WTC11 (cell line): ENCODE measurements around the gene TUBB2B.

ENCODE experiments used
- CBFB ChIP-seq: sonication (generic); formaldehyde crosslinking; IDR thresholded peaks from 2 replicates; pipeline ENCODE4 v1.8.1; 2022; ENCODE audit warnings: mild to moderate bottlenecking, low read depth, missing genetic modification reagents
- CREB1 ChIP-seq: sonication (generic); formaldehyde crosslinking; IDR thresholded peaks from 2 replicates; pipeline ENCODE4 v1.8.0; 2023; ENCODE audit warnings: mild to moderate bottlenecking, missing genetic modification reagents
- CTCF ChIP-seq: fragments of 200-600 bp; IDR thresholded peaks from 2 replicates; pipeline ENCODE4 v1.8.0; 2022; ENCODE audit warnings: antibody characterized with exemption
- ELF4 ChIP-seq: sonication (generic); formaldehyde crosslinking; IDR thresholded peaks from 2 replicates; pipeline ENCODE4 v1.8.1; 2022; ENCODE audit warnings: low read depth, mild to moderate bottlenecking, moderate library complexity, missing genetic modification reagents
- JUN ChIP-seq: sonication (generic); formaldehyde crosslinking; IDR thresholded peaks from 2 replicates; pipeline ENCODE4 v1.8.0; 2023; ENCODE audit warnings: mild to moderate bottlenecking, missing genetic modification reagents
- NFATC4 ChIP-seq: fragments of 250-450 bp; sonication (Bioruptor Pico); IDR thresholded peaks from 2 replicates; pipeline ENCODE4 v1.9.0; 2021; ENCODE audit warnings: mild to moderate bottlenecking
- ZNF317 ChIP-seq: sonication (generic); formaldehyde crosslinking; IDR thresholded peaks from 2 replicates; pipeline ENCODE4 v1.8.1; 2023; ENCODE audit warnings: low read depth, mild to moderate bottlenecking, moderate library complexity, missing genetic modification reagents, borderline replicate concordance
- ZNF416 ChIP-seq: fragments of 250-450 bp; sonication (Bioruptor Pico); IDR thresholded peaks from 2 replicates; pipeline ENCODE4 v1.9.0; 2021; ENCODE audit warnings: mild to moderate bottlenecking, inconsistent platforms
- TF ChIP-seq, protein P1 (sequence below): sonication (generic); formaldehyde crosslinking; IDR thresholded peaks from 2 replicates; pipeline ENCODE4 v1.8.0; 2023; ENCODE audit warnings: missing genetic modification reagents, mild to moderate bottlenecking, borderline replicate concordance
- TF ChIP-seq, protein P2 (sequence below): sonication (generic); formaldehyde crosslinking; IDR thresholded peaks from 2 replicates; pipeline ENCODE4 v1.8.1; 2023; ENCODE audit warnings: mild to moderate bottlenecking, missing genetic modification reagents, moderate library complexity

- TF ChIP-seq ZNF317 (CRISPR knock-in tag) (no peak), CTCF (no peak), ZNF416 (CRISPR knock-in tag) (no peak), CREB1 (CRISPR knock-in tag) (no peak), JUN (CRISPR knock-in tag) (no peak), NFATC4 (CRISPR knock-in tag) (no peak), ELF4 (CRISPR knock-in tag) (no peak), CBFB (CRISPR knock-in tag) (no peak)
- TF ChIP-seq, protein P1, sequence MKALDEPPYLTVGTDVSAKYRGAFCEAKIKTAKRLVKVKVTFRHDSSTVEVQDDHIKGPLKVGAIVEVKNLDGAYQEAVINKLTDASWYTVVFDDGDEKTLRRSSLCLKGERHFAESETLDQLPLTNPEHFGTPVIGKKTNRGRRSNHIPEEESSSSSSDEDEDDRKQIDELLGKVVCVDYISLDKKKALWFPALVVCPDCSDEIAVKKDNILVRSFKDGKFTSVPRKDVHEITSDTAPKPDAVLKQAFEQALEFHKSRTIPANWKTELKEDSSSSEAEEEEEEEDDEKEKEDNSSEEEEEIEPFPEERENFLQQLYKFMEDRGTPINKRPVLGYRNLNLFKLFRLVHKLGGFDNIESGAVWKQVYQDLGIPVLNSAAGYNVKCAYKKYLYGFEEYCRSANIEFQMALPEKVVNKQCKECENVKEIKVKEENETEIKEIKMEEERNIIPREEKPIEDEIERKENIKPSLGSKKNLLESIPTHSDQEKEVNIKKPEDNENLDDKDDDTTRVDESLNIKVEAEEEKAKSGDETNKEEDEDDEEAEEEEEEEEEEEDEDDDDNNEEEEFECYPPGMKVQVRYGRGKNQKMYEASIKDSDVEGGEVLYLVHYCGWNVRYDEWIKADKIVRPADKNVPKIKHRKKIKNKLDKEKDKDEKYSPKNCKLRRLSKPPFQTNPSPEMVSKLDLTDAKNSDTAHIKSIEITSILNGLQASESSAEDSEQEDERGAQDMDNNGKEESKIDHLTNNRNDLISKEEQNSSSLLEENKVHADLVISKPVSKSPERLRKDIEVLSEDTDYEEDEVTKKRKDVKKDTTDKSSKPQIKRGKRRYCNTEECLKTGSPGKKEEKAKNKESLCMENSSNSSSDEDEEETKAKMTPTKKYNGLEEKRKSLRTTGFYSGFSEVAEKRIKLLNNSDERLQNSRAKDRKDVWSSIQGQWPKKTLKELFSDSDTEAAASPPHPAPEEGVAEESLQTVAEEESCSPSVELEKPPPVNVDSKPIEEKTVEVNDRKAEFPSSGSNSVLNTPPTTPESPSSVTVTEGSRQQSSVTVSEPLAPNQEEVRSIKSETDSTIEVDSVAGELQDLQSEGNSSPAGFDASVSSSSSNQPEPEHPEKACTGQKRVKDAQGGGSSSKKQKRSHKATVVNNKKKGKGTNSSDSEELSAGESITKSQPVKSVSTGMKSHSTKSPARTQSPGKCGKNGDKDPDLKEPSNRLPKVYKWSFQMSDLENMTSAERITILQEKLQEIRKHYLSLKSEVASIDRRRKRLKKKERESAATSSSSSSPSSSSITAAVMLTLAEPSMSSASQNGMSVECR (CRISPR knock-in tag): no peak
- TF ChIP-seq, protein P2, sequence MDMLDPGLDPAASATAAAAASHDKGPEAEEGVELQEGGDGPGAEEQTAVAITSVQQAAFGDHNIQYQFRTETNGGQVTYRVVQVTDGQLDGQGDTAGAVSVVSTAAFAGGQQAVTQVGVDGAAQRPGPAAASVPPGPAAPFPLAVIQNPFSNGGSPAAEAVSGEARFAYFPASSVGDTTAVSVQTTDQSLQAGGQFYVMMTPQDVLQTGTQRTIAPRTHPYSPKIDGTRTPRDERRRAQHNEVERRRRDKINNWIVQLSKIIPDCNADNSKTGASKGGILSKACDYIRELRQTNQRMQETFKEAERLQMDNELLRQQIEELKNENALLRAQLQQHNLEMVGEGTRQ: no peak
Observed at GRCh38 chr6:3208775-3209113, 18.7 kb downstream of the TUBB2B start.
